ENCODE results near the gene PEG3.
"Not testable (repeated sequence)": the region's sequence is repeated elsewhere in the genome, so short reads cannot be mapped to it uniquely, and the experiment has no call there.

Gene PEG3

DNA sequence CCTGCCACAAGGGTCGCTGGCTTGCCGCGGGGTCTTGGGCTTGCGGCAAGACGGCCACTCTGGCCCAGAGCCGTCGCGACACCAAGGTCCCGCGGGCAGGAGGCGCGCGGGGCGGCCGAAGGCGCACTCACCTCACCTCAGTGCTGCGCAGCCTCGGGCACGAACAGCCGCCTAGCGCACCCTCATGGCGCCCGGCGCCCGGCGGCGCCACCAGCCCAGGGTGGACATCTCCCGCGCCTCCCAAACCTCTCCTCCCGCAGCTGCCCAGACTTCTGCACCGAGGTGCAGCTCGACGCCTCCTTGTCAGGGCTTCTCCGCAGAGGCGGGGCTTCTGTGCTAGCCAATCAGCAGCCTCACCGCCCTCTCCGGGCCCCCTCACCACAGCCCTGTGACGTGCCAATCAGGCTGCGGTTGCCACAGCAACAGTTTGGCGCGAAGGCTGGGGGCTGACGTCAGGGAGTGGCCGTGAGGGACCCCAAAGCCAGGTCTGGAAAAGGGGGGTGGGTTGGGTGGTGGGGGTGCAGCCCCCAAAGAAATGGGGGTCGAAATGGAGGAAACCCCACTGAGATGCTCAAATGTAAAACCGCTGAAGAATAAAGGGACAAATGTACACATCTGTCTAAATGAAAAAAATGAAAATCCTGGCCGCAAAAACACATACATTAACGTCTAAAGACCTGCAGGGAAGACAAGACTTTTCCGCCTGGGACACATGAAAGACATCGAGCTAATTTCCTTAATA lies at the start of gene PEG3, which contains the start of gene ZIM2:
TSS of gene PEG3 (minus strand) at position 276 of the 742 bp plus-strand sequence. CDS start 16,071 bp downstream, outside the sequence.
TSS of gene ZIM2 (minus strand) at position 276 of the 742 bp plus-strand sequence. CDS start 16,449 bp downstream, outside the sequence.
- no peak for FAIRE-seq

DNA sequence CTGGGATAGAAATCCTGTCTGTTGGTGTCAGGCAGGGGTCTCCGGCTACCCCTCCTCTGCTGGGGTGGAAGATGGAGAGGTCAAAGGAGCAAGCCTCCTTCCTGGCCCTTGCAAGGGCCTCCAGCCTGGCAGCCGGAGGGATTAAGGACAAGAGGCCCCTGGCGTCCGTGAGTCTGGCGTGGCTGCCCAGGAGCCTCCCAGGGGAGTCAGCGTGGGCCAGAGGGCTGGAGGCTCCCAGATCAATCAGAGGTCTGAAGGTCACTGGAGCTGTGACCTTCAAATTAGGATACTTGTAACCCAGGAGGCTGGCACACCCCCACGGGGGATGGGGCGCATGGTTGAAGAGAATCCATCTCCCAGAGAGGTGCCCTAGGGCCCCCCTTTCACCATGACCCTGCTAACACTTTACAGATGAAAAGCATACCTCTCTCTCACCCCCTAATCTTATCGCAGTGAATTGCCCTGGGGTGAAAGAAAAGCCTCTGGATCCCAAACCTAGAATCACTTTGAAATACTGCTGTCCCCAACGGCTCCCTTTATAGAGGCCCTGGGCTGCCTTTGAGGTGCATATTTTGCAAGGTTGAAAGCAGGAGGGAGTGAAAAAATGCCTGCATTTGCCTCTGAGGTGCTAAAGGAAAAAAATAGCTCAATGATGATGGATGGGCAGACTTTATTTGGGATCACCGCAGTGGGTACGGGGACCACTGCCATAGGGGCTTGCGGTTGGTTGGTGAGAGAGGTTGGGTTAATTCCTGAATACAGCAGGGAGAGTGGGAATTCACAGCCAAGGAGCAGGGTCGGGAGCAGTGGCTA lies 44.9 kb upstream of the PEG3 start:
- FAIRE-seq = no peak

DNA sequence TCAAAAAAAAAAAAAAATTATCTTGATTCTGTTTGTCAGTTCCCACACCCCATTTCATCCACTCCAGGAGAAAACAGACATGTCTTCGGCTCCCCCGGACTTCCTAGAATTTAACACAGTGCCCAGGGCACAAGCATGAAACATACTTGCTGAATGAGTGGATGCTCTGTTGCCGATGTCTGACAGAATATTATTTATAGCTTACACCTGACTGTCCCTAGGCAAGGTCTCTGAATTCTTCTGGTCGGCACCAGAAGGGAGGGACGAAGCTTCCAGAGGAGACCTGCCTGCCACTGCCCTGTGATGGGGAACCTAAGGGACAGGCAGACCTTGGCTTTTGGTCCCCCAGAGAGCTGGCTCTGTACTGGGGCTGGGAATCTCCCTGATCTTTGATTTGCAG lies 43.9 kb upstream of the PEG3 start:
- no peak for FAIRE-seq

DNA sequence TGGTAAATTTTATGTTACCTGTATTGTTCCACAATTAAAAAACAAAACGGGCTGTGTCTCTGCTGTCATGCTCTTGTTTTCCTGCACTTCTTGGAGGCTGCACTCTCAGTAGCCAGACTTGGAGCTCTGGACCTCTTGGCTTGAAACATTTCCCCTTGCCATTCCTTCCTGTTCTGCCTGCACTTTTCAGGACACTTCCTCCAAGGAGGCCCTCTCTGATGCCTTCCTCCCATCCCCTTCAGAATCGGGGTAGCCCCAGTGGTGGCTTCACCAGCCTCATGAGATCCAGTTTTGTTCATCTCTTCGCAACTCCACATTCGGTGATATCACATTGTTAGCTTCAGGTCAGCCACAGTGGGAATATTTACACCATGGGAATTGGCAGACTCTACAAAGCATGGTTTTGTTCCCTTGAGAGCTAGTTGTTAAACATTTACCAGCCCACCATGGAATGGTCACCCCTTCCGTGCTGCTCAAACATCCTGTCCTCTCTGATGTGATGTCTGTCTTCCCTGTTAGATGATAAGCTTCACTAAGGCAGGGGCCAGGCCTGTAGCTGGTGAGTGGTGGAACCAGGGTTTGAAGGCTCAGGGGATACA lies 40.2 kb upstream of the PEG3 start:
- no peak for FAIRE-seq

DNA sequence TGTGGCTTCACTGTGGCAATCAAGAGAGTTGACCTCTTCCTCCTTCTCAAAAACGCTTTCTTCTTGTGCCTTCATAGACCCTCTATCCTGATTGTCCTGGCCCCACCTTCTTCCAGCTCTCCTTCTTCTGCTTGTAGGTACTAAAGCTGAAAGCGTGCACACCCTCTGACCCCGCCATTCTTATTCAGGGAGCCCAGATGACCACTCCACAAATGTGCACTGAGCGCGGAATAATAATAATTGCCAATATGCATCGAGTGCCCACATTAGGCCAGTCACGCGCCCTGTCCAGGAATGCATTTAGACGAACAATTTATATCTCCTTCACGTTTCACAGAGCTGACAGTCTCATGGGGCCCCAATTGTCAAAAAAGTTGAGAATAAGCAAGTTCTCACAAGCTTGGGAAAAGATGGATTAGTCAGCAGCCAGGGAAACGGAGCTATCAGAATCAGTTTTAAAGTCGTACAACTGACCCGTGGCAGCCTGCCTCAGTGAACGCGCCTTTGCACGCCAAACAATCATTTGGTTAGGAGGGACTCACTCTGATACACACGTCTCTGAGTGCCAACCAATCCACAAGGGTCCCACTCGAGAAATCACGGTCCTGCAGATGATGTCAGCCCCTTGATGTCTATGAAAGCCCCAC lies 36.7 kb upstream of the PEG3 start:
- no peak for FAIRE-seq

DNA sequence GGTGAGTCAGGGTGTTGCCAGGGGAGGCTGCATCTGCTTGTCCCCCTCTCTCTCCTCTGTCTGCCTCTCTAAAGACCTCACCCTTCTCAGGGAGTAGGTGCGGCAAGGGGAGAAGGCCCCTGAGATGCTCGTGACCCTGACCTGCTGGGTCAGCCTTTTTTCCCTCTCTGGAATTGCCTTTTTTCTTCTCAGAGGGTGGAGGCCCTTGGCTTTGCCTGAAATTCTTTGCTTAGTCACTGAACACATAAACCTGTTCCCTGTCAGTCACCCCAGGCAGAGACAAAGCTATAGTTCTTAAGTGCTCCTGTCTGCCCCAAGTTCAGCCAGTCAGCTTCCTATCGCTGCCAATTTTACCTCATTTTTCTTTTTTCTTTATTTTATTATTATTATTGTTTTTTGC lies 35.2 kb upstream of the PEG3 start:
- no peak for FAIRE-seq

DNA sequence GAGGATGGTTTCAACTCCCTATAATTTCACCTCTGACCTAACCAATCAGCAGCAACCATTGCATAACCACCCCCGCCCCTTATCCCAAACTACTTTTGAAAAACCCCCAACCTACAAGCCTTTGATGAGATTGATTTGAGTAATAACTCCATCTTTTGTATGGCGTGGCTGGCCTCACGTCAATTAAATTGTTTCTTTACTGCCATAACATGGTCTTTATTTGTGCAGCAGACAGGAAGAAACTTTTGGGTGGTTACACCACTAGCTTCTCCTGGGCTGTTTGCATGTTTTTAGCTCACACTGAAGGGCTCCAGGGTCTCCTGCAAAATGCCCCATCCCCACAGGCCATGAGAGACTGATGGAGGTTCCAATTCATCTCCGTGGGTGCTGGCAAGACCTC lies 34.0 kb upstream of the PEG3 start:
- FAIRE-seq = no peak

DNA sequence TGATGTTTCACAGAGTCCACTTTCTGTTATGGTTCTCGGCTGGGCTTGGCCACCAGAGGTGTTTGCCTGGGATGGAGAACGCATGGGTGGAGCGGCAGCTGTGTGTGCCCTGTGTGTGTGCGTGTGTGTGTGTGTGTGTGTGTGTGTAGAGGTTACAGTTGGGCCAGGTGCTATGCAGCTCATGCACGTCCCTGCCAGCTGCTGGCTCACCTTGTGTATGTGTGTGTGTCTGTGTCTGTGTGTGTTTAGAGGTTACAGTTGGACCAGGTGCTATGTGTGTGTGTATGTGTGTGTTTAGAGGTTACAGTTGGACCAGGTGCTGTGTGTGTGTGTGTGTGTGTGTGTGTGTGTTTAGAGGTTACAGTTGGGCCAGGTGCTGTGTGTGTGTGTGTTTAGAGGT lies 33.0 kb upstream of the PEG3 start:
- FAIRE-seq = no peak

DNA sequence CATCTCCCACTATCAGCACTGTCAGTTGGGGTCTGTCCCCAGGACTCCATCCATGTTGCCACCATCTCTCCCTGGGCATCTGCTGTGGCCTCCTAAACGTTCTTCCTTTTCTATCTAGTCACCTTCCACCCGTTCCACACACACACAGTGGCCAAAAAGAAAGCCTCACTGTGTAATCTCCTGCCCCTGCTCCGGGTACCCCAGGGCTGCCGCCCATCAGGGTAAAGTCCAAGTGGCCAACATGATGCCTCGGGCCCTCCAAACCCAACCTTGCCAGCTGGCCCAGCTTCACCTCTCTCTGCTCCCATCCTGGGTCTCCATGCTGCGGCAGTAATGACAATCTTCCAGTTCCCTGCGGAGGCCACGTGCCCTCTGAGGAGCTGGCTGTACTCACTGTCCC lies 29.4 kb upstream of the PEG3 start:
- FAIRE-seq = no peak

DNA sequence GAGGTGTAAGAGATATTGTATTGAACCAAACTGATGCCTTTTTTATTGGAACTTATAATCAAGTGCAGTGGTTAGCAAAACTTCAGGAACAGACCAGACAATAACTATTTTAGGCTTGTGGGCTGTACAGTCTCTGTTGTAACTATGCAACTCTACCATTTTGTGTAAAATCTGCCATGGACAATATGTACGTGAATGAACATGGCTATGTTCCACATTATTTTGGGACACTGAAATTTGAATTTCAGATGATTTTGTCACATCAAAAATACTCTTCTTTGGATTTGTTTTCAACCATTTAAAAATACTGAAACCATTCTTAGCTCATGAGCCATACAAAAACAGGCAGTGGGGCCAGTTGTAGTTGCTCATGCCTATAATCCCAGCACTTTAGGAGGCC lies 27.9 kb upstream of the PEG3 start:
- FAIRE-seq = no peak

DNA sequence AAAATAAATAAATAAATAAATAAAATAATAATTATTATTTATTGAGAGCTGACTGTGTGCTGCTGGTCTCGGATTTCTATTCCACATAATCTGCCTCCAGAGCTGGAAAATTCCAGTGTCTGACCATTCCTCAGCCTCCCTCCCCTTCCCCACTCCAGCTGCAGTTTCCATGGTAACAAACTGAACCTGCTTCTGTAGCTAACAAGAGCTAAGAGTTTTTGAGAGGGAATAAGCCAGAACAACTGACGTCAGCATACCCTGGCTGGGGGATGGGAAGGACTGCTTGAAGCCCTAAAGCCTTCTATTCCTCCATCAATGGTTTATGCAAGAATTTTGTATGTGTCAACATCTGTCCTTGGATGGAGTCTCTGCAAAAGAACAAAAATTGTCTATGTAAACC lies 26.0 kb upstream of the PEG3 start:
- FAIRE-seq = no peak

DNA sequence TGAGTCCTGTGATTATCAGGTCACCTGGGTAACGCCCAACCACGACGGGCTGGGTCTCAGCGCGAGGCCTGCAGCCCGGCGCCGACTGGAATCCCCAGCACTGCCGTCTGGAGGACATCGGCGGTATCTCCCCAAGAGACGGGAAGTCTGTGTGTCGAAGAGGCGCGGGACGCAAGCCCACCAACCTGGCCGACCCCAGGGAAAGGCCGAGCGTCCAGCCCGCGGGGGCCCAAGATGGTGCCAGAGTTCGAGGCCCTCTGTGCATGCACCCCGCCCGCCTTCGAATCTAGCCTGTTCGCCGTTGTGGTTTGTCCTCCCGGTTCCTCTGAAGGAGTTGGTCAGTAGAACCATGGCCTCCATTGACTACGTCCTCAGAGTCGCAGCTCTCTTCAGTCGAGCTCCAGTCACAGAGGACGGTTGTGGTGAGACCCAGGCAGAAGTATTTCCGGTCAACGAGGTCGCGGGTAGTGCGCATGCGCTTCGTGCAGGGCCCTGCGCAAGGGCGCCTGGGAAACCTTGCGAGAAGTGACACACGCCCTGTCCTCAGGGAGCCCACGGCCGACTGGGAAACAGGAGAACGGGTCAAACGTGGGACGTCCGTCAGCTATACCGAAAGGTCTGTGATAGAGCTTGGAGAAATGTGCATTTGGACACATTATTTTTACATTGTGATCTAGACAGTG lies 24.1 kb upstream of the PEG3 start:
- FAIRE-seq = no peak

DNA sequence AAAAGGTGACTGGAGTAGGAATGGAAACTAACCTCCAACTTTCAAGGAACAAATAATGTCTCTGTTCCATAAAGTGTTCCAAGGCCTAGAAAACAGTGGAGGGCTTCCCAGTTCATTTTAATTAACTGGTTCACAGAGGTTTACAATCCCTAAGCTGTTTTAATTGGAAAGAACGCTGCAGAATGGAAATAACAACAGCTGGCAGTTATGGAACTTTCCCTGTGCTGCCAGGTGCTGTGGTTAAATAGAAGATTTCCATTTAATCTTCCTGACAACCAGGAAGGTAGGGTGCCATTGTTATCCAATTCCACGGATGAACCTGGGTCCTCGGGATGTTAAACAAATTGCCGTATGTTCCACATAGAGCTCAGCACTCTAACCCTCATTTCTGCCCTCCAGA lies 22.2 kb upstream of the PEG3 start:
- FAIRE-seq = no peak

DNA sequence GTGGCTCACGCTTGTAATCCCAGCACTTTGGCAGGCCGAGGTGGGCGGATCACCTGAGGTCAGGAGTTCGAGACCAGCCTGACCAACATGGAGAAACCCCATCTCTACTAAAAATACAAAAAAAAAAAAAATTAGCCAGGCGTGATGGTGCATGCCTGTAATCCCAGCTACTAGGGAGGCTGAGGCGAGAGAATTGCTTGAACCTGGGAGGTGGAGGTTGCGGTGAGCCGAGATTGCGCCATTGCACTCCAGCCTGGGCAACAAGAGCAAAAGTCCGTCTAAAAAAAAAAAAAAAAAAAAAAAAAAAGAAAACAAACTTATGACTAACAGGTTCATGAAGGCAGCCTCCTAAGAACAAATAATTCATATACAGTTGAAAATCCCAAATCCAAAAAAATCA lies 19.9 kb upstream of the PEG3 start:
- FAIRE-seq = not testable (repeated sequence)

DNA sequence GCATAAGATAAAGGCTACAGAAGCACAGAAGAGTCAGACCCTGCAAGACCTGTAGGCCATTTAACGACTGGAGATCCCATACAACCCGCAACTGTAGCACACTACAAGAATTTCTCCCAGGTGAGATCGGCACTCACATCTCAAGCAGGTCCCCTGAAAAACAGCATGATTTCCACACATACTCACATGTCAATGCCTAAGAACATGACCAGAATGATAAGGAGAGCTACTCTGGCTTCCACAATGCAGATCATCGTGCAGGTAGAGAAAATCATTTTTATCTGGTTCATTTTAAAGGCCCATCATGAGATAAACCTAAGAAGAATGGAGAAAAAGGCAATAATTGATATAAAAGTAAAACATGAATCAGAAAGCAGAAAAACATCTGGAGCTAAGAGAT lies 17.5 kb upstream of the PEG3 start:
- no peak for FAIRE-seq

DNA sequence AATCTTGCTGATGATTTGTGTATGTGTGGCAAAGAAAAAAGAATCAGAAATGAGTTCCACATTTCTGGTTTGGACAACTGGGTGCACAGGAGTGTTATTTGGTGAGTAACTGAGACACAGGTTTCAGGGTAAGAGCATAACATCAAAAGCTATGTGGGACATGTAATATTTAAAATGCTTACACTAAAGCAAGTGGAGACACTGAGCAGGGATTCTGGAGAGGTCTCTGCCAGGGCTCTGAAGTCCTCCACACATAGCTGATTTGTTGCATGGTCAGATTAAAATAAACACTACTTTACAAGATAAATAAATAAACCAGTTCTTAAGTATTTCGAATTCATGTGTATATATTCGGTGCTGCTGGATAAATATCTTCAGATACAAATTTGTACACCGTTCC lies 16.3 kb upstream of the PEG3 start:
- no peak for FAIRE-seq

DNA sequence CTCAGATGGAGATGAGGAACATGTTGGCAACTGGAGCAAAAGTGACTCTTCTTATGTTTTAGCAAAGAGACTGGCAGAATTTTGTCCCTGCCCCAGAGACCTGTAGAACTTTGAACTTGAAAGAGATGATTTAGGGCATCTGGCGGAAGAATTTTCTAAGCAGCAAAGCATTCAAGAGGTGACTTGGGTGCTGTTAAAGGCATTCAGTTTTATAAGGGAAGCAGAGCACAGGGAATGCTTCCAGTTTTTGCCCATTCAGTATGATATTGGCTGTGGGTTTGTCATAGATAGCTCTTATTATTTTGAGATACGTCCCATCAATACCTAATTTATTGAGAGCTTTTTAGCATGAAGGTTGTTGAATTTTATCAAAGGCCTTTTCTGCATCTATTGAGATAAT lies 11.8 kb upstream of the PEG3 start:
- FAIRE-seq = not testable (repeated sequence)

DNA sequence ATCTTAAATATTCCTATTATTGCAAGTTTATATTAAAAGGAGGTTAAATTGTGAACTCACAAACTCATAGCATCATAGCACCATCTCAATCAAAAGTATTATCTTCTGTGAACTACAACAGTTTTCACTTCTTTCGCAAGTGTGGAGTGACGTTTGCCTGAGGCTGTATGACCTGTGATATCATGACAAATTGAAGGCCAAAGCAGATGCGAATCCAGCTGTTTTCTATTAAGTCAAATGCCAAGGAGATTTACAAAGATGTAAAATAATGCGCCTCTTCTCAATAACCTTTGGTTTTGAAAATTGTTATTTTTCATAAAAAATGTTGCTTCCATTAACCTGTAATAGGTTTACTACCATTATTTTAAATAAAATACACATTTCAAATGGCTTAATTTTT lies 7.6 kb upstream of the PEG3 start:
- FAIRE-seq = no peak

DNA sequence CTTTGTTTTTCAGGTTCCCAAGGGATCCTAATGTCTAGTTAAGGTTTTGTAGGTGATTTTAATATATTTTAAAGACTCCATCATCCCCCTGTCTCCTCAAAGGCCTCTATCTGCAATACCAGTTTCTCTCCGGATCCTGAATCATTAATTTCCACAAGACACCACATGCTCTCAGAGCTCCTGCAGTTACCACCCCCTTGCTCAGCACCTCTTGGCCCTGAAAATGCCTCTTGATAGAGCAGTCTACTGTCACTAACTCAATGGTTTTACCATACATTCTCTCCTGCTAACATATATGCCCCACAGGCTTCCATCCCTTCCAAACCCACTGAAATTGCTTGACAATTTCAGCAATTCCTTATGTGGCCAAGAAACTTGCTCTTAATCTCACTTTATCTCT lies 1.9 kb upstream of the PEG3 start:
- FAIRE-seq = no peak

DNA sequence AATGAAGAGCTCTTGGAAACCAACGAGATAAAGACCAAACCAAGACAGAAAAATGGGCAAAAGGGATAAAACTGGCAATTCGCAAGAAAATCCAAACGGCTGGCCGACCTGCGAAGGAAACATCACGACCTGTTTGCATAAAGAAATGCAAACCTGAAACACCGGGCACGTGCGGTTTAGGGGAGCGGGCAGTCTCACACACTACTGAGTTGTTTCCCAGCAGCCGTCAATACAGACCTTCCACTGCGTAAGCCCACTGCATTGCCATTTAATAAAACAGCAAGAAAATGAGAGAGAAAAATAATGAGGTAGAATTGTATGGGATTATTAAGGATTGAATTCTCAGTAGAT lies 642 bp upstream of the PEG3 start:
- FAIRE-seq = no peak

DNA sequence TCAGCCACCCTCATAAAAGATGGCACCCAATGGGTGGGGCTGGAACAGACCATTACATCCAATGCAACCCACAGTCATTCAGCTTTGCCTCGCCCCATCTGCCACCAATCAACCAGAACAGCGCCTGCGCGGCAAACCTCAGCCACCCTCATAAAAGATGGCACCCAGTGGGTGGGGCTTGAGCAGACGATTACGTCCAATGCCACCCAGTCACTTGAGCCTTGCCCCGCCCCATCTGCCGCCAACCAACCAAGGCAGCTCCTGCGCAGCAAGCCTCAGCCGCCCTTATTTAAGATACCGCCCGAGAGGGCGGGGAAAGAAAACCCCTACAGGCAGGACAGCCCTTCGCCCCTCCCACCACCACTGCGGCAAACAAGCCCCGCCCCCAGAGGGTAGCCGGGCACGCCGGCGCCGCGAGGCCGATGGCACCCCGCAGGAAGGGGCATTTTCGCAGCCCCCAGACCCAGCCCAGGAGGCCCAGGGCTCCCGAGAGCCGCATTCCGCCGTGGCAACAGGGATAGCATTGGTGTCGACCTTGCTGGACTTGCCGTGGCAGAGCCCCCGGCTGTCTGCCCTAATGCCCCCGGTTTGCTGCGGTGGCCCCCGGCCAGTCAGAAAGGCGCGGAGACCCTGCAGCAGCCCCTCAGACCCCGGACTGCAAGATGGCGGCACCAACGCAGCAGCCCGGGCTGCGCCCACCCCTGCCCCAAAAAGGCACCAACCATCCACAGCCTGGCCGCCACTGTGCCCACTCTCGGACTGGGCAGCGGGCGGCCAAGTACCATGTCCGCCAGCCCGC lies 675 bp downstream of the PEG3 start:
- no peak for FAIRE-seq

All from G401.6 (cell line).